Stimulated activated CD4-positive, alpha-beta T cell treated with anti-CD3 and anti-CD28 coated beads, TNF-alpha, amount 100 ng/mL, for 48 hours (primary cell): Measurements from ENCODE around the gene NHS.
"Not testable (repeated sequence)": the region's sequence is repeated elsewhere in the genome, so short reads cannot be mapped to it uniquely, and the experiment has no call there.

Experiments used
- DNase-seq, 3 donors: peaks; one replicate each; pipeline ENCODE4 v3.0.0-alpha.2; 2020; ENCODE audit warnings: low read depth in 3 of 3

The NHS gene

GRCh38 chrX:17496407-17496806 lies 121.4 kb downstream of the NHS start:
- no peak for DNase-seq

GRCh38 chrX:17497193-17497592 lies 122.2 kb downstream of the NHS start:
- no peak for DNase-seq

GRCh38 chrX:17499512-17499911 lies 124.5 kb downstream of the NHS start:
- no peak for DNase-seq

GRCh38 chrX:17500145-17500579 lies 125.2 kb downstream of the NHS start:
- no peak for DNase-seq

- DNase-seq: no peak
Measured at GRCh38 chrX:17501746-17502145, 126.7 kb downstream of the NHS start.

- DNase-seq: not testable (repeated sequence)
Measured at GRCh38 chrX:17506352-17506751, 131.4 kb downstream of the NHS start.

GRCh38 chrX:17511556-17511955 lies 136.6 kb downstream of the NHS start:
- DNase-seq: no peak

- DNase-seq: no peak
Measured at GRCh38 chrX:17519358-17519757, 144.4 kb downstream of the NHS start.

GRCh38 chrX:17520016-17520615 lies 145.1 kb downstream of the NHS start:
- no peak for DNase-seq

GRCh38 chrX:17521871-17522693 lies 147.1 kb downstream of the NHS start:
- no peak for DNase-seq

- no peak for DNase-seq
Measured at GRCh38 chrX:17525266-17525665, 150.3 kb downstream of the NHS start.

GRCh38 chrX:17525762-17526555 lies 151.0 kb downstream of the NHS start:
- DNase-seq: no peak

- no peak for DNase-seq
Measured at GRCh38 chrX:17527135-17527701, 152.2 kb downstream of the NHS start.

GRCh38 chrX:17527922-17528321 lies 152.9 kb downstream of the NHS start:
- no peak for DNase-seq

- no peak for DNase-seq
Measured at GRCh38 chrX:17529151-17529745, 154.2 kb downstream of the NHS start.

GRCh38 chrX:17531500-17531899 lies 156.5 kb downstream of the NHS start:
- DNase-seq: no peak

- DNase-seq: peak in 2 of 3 donors; percentile 8 to 35
Measured at GRCh38 chrX:17535229-17535628, 160.2 kb downstream of the NHS start.

GRCh38 chrX:17537723-17538243 lies 162.8 kb downstream of the NHS start:
- DNase-seq: no peak

- no peak for DNase-seq
Measured at GRCh38 chrX:17542123-17542522, 167.1 kb downstream of the NHS start.

- DNase-seq: no peak
Measured at GRCh38 chrX:17544821-17545220, 169.8 kb downstream of the NHS start.

- no peak for DNase-seq
Measured at GRCh38 chrX:17546356-17546755, 171.4 kb downstream of the NHS start.

GRCh38 chrX:17547658-17548057 lies 172.7 kb downstream of the NHS start:
- DNase-seq: no peak
